ENCODE data around the gene ALAS1.

GRCh38 chr3:52174896-52175295, 23.1 kb upstream of the ALAS1 start:
- no peak for TF ChIP-seq CTCF (conservative IDR thresholded peaks at IDR 0.05 in 1 of 2, IDR thresholded peaks at IDR 0.05 in 1 of 2; ENCODE audit: extremely low read depth in 1 of 2, insufficient read depth in 1 of 2, low read depth in 1 of 2, low read length in 2 of 2)
- TF ChIP-seq EZH2 (IDR thresholded peaks at IDR 0.05; ENCODE audit: borderline replicate concordance, low read length): no peak
